ENCODE data around the gene PRM1. TPM values are rescaled to one million over a fixed set of nuclear protein-coding genes. Genes with fewer than 3 reads are reported as not detected.
"Not testable (repeated sequence)": the region's sequence is repeated elsewhere in the genome, so short reads cannot be mapped to it uniquely, and the experiment has no call there.

PRM1 gene
- total RNA-seq, 2 donors from 2014 or later, result not detected

- no peak overlapping the region for H3K9ac ChIP-seq (ENCODE audit: extremely low read depth, low read length, poor library complexity, severe bottlenecking)
- Mint-ChIP-seq H3K27ac (no peak overlapping the region), H3K4me1 (peaks cover 25% of the 10 kb centered on the region), H3K27me3 (ENCODE audit: insufficient read depth) (peaks cover 4% of the 10 kb centered on the region), H3K36me3 (ENCODE audit: low read depth) (no peaks in the 10 kb centered on the region), H3K4me3 (no peak overlapping the region), H3K9me3 (no peaks in the 10 kb centered on the region)
- TF ChIP-seq CTCF (conservative IDR thresholded peaks at IDR 0.05), result no peak
- peaks cover 10% of the 10 kb centered on the region for H3K4me1 ChIP-seq (ENCODE audit: control insufficient read depth, insufficient read depth, low read length)
- no peaks in the 10 kb centered on the region for H3K36me3 ChIP-seq (ENCODE audit: control insufficient read depth, insufficient read depth, low read length)
- no peak for DNase-seq
- H3K27ac ChIP-seq (ENCODE audit: low read depth, low read length), result no peak overlapping the region
- H3K4me3 ChIP-seq (ENCODE audit: low read length), result no peak overlapping the region
- no peaks in the 10 kb centered on the region for H3K27me3 ChIP-seq (ENCODE audit: control insufficient read depth, insufficient read depth, low read length, poor library complexity, severe bottlenecking)
- H3K9me3 ChIP-seq (ENCODE audit: control insufficient read depth, low read length), result no peaks in the 10 kb centered on the region
- 91 to 94% methylated on average over 7 of the region's 7 CpGs for WGBS, 2 experiments (ENCODE audit: insufficient coverage in 1 of 2, insufficient read length in 1 of 2)
These were observed 19.4 kb upstream of the PRM1 start for GRCh38 chr16:11300560-11300892.

DNA sequence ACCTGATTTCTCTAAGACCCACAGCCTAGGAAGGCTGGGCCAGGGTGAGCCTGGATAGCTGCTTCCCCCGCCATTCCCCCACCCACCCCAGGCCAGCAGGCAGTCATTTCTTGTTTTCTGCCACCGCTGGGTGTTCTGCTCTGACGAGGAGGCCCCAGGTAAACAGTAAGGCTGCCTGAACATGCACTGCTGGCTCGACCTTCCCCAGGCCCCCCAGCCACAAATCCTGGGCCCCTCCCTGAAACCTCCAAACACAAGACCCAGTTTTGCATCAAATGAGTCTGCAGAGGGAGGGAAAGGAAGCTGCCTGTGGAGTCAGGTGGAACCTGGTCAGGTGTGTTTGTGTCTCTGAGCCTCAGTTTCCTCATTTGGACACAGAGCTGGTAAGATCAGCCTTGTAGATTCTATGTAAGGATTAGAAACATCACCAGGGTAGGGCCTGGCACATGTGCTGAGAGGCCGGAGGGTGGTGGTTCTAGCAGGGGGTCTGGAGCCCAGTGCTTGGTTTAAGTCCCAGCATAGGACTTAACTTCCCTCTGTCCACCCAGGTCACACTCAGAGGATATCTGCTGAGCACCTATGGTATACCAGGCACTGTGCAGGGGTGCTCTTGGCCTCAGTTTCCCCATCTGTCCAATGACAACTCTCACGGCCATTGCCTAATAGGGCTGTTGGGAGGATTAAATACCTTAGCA, 18.9 kb upstream of the PRM1 start:
- H3K27ac Mint-ChIP-seq, result no peak overlapping the region
- no peaks in the 10 kb centered on the region for H3K36me3 Mint-ChIP-seq (ENCODE audit: low read depth)
- TF ChIP-seq CTCF (conservative IDR thresholded peaks at IDR 0.05), result no peak
- 91% methylated on average over 6 of the region's 6 CpGs; no CpG with 5 or more reads in 1 of the 2 experiments for WGBS, 2 experiments (ENCODE audit: insufficient coverage in 1 of 2, insufficient read length in 1 of 2)
- H3K4me1 Mint-ChIP-seq, result peaks cover 25% of the 10 kb centered on the region
- no peaks in the 10 kb centered on the region for H3K9me3 Mint-ChIP-seq
- Histone ChIP-seq H3K9ac (ENCODE audit: extremely low read depth, low read length, poor library complexity, severe bottlenecking) (no peak overlapping the region), H3K36me3 (ENCODE audit: control insufficient read depth, insufficient read depth, low read length) (no peaks in the 10 kb centered on the region), H3K4me1 (ENCODE audit: control insufficient read depth, insufficient read depth, low read length) (peaks cover 10% of the 10 kb centered on the region), H3K27ac (ENCODE audit: low read depth, low read length) (no peak overlapping the region), H3K9me3 (ENCODE audit: control insufficient read depth, low read length) (no peaks in the 10 kb centered on the region), H3K4me3 (ENCODE audit: low read length) (no peak overlapping the region), H3K27me3 (ENCODE audit: control insufficient read depth, insufficient read depth, low read length, poor library complexity, severe bottlenecking) (no peaks in the 10 kb centered on the region)
- H3K4me3 Mint-ChIP-seq, result no peak overlapping the region
- no peak for DNase-seq
- H3K27me3 Mint-ChIP-seq (ENCODE audit: insufficient read depth), result peaks cover 3% of the 10 kb centered on the region

GRCh38 chr16:11298950-11299547, 17.9 kb upstream of the PRM1 start:
- 91 to 97% methylated on average over 8 to 13 of the region's 13 CpGs for WGBS, 2 experiments (ENCODE audit: insufficient coverage in 1 of 2, insufficient read length in 1 of 2)

More at GRCh38 chr16:11298950-11299547, 17.9 kb upstream of the PRM1 start:
- DNase-seq; H3K27ac Mint-ChIP-seq; H3K4me3 Mint-ChIP-seq; H3K27me3 ChIP-seq (ENCODE audit: control insufficient read depth, insufficient read depth, low read length, poor library complexity, severe bottlenecking); H3K9me3 Mint-ChIP-seq; H3K4me1 ChIP-seq (ENCODE audit: control insufficient read depth, insufficient read depth, low read length); H3K27ac ChIP-seq (ENCODE audit: low read depth, low read length); H3K9ac ChIP-seq (ENCODE audit: extremely low read depth, low read length, poor library complexity, severe bottlenecking); H3K9me3 ChIP-seq (ENCODE audit: control insufficient read depth, low read length); H3K4me3 ChIP-seq (ENCODE audit: low read length); H3K36me3 Mint-ChIP-seq (ENCODE audit: low read depth); H3K36me3 ChIP-seq (ENCODE audit: control insufficient read depth, insufficient read depth, low read length); H3K27me3 Mint-ChIP-seq (ENCODE audit: insufficient read depth): not testable (repeated sequence)
- H3K4me1 Mint-ChIP-seq, result peaks cover 25% of the 10 kb centered on the region
